NCI-H128 (cell line): Measurements from ENCODE around the gene GALR2.

Experiments
- DNase-seq: peaks from one replicate; lab custom pipeline; 2025; ENCODE audit not compliant: unreplicated experiment; lab: John Stamatoyannopoulos, UW

GALR2 gene

DNA sequence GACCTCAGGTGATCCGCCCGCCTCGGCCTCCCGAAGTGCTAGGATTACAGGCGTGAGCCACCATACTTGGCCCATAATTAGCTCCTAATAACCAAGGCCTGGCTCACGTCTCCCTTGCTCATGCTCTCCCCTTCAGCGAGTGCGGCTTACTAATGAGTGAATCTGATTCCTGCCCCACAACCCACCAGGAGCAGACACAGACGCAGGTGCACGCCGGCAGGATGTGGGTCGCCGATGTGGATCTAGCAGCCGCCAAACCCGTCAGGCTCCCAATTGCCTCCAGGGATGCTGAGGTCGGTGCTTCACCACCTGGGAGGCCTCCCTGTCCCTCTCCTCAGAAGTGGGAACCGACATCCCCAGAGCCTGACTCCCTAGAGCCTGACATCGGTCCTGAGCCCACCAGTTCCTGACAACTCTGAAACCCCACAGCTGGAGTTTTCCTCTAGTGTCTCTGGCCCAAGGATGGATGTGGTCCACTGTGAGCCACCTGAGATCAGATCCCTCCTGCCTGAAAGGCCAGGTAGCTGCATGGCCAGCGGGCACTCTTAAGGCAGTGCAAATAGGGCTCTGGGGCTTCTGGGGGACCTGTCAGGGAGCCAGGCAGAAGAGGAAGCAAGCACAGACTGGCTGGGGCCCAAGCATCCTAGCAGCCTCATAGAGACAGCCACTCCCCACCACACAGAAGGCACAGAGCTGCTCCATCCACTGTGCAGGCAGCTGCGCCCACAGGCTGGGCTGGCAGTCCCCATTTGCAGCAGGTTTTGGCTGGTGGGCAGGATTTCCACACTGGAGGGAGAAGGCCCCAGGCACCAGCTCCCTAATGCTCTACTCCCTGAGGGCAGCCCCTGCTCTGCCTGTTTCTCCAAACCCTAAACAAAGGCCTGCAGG, 18.2 kb downstream of the GALR2 start:
- no peak for DNase-seq

DNA sequence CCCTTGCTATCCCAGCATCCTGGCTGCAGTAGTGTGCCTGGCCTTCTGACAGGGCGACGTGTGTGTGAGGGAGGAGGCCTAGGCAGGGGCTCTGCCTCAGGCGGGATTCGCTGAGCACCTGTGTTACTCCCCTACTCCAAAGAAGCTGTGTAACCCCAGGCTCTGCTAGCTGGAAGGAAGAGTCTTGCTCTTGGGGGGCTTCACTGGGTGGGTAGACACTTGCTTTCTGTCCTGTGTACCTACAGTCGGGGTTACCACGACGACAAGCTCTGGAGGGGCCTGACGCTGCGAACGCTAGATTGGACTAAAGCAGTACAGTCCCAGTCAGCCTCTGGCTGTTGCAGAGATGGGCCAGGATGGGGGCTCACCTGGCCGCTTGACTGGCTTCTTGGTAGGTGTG, 19.5 kb downstream of the GALR2 start:
- DNase-seq: no peak

DNA sequence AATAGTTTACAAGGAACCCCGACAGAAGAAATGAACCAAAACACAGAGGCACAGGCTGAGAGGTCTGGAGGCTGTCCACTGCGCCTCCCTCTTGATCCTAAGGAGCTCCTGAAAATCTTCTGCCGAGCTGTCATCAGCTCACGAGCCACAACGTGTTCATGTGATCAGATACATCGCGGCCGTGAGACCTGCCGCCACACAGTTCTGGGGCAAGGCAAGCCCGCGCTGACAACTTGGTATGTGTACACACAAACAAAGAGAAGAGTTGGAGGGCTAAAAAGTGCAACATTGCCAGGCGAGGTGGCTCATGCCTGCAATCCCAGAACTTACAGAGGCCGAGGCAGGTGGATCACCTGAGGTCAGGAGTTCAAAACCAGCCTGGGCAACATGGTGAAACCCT, 21.4 kb downstream of the GALR2 start:
- DNase-seq: no peak

DNA sequence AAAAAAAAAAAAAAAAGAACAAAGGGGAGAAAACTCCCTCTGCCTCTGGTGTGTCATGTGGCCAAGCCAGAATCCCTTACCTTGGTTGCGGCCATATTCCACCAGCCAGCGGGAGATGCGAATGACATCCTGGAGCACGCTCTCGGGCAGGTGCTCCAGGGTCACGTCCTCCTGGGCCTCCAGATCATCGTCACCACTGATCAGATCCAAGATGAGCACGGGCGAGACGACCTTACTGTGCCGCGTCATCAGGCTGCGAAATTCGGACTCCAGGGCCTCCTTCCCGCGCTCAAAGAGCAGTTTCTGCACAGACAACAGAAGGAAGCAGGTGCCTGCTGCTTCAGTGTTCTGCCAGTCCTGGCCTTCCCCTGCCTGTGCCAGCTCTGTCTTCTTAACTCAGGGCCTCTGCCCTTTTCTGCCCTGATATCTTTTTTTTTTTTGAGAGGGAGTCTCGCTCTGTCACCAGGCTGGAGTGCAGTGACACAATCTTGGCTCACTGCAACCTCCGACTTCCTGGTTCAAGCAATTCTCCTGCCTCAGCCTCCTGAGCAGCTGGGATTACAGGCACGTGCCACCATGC, 23.2 kb downstream of the GALR2 start:
- DNase-seq: no peak

DNA sequence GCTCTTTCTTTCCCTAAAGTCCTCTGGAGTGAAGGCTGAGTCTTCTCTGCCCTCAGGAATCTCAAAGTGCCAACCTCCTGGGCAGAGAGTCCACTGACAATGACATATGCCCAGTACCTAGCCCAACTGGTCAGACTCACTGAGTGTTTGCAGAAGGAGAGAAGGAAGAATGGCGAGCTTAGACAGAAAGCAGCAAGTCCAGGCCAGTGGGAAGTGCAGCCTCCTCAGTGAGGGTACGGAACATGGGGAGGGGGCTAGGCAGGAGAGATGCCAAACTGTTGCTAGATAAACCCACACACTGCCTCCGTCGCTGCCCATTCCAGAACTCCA, 28.3 kb downstream of the GALR2 start:
- DNase-seq: no peak

DNA sequence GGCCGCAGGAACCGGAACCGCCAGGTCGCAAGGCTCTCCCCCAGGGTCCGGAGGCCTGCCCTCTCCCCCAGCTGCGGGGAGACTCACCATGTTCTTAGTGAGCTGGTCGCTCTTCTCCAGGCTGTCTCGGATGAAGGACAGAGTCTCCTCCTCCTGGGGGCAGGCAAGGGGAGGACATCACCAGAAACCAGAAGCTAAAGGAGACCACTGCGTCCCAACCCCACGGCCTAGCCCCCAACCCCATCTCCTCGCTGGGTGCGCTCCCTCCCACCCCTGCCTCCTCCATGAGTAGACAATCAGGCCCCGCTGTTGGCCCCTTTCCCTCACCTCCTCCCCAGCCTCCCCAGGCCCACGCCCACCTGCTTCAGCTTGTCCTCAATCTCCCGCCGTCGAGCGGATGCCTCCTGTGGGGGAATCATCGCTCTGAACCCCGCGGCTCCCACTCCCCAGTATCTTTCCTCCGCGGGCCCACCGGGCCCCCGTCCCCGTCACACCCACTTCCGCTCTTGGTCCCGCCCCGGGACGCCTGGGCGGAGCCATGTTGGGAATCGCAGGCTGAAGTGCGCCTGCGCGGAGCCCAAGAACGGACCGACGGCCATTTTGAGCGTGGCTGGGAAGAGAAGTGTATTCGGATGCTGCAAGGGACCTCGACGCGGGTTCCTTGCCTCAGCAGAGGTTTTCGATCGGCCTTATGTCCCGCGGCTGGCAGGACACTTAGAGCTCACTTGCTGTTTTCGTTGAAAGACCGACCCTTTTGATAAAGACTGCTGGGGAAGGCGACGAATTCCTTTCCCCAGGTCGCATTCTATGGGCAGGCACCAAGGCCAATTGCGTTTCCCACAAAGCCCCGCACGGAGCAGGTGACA, 28.9 kb downstream of the GALR2 start, which contains the start of gene EXOC7:
TSS of gene EXOC7 (minus strand) at position 514 of the 866 bp plus-strand sequence. CDS start at position 419, 95 bp downstream.
- peak; percentile 89 for DNase-seq

DNA sequence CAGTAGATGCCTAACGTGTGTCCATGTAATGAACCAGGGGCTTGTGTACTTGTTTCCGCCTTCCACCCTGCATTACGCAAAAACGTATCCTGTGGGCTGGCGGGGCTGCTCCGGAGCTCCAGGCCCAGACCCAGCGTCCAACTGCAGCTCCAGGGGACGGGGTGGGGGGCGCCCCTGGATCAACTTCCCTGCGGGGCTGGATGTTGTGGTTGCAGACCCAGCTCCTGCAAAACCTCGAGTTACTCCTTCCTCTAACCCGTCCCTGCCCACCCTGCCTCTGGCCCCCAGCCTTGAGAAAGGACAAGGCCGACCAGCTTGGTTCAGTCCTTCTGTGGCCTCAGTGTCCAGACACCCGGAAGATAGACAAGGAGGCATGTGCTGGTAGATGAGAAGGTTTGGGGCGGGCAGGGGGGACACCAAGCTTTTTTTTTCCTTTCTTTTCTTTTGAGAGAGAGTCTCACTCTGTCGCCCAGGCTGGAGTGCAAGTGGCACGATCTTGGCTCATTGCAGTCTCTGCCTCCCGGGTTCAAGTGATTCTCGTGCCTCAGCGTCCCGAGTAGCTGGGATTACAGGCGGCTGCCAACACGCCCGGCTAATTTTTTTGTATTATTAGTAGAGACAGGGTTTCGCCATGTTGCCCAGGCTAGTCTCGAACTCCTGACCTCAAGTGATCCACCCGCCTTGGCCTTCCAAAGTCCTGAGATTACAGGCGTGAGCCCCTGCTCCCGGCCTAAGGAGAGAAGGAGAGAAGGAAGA, 29.7 kb downstream of the GALR2 start:
- DNase-seq: no peak

DNA sequence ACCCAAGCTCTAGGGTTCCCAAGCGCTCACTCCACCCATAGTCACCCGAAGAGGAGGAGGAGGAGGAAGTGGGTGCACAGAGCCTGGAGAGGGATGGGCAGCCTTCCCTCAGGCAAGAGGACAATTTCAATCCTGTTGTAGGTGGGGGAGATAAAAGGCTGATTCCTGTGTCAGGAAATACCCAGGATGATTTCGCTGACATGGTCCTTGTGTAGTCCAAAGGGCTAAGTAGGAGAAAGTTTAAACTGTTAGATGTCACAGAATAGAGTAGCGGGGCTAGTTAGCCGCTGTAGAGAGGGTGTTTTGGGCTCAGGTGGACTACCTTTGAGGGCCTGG, 30.3 kb downstream of the GALR2 start:
- no peak for DNase-seq

DNA sequence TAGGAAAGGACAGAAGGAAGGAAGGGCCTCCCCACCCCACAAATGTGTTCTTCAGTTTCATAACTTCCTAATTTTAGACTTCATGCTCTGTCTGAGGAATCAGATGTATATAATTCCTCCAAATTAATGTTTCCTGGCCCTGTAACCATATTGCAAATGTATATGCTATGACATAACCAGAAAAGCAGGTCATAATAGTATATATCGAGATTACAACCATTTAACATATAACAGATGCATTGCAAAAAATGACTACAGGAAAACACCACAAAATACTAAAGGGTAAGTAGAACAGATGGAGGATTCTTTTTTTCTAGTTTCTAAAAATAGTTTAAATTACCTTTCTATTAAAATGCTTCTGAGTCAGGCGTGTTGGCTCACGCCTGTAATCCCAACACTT, 32.1 kb downstream of the GALR2 start:
- DNase-seq: no peak

DNA sequence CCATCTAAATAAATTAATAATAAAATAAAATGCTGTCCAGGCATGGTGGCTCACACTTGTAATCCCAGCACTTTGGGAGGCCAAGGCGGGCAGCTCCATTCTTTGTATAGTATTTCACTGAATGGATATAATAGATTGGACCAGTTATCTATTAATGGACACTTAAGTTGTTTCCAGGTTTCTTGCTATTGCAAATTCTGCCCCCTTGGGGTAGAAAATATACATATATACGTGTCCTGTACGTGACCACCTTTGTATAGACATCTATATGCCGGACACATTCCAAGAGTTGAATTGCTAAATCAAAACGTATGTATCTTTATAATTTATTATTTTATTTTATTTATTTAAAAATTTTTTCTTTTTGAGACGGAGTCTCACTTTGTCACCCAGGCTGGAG, 32.9 kb downstream of the GALR2 start:
- no peak for DNase-seq

DNA sequence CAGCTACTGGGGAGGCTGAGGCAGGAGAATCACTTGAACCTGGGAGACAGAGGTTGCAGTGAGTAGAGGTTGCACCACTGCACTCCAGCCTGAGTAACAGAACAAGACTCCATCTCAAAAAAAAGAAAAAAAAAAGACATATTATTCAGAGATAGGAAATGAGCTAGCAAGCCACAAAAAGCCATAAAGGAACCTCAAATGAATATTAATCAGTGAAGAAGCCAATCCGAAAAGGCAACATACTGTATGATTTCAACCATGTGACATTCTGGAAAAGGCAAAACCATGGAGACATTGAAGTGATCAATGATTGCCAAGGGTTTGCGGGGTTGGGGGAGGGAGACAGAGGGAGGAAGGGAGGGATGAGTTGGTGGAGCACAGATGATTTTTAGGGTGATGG, 37.4 kb downstream of the GALR2 start:
- no peak for DNase-seq

DNA sequence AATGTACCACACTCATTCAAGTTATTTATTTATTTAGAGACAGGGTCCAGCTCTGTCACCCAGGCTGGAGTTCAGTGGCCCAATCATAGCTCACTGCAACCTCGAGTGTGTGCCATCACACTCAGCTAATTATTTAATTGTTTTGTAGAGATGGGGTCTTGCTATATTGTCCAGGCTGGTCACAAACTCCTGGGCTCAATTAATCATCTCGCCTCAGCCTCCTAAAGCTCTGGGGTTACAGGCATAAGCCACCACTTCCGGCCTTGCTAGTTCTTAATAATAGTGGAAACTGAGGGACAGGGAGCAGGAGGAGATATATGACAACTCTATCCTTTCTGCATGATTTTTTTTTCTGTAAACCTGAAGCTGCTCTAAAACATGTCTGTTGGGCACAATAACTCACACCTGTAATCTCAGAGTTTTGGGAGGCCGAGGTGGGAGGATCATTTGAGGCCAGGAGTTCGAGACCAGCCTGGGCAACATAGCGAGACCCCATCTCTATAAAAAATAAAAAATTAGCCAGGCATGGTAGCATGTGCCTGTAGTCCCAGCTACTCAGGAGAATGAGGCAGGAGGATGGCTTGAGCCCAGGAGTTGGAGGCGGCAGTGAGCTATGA, 40.7 kb downstream of the GALR2 start:
- no peak for DNase-seq

DNA sequence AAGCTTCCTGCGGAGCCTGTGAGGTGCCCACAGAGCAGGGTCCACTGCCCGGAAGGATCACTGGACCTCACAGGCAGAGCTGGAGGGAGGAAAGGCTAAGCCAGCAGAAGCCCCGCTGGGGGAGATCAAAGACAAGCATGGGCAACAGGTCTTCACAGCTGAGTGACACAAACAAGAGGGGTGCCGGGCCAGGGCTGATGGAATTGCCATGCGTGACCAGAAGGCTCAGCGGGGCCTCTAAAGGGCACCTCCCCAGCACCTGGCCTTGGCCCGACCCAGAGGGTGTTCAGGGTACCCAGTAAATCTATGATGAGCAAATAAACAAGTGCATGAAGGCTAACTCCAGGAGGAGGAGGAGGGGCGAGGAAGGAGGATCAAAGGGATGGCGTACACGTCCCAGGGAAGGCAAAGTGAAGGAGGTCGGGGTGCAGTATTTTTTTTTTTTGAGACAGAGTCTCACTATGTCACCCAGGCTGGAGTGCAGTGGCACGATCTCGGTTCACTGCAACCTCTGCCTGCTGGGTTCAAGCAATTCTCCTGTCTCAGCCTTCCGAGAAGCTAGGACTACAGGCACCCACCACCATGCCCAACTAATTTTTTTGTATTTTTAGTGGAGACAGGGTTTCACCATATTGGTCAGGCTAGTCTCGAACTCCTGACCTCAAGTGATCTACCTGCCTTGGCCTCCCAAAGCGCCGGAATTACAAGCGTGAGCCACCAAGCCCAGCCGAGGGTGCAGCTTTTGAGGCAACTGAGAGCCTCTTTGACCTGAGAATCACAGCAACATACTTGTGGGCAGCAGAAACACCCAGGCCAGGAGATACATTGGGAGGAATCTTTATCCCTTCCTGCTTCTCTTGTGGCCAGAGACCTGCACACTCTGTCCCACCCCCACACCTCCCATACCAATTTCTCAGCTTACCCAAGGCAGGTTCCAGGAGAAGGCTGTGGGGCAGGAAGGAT, 45.1 kb downstream of the GALR2 start:
- no peak for DNase-seq

DNA sequence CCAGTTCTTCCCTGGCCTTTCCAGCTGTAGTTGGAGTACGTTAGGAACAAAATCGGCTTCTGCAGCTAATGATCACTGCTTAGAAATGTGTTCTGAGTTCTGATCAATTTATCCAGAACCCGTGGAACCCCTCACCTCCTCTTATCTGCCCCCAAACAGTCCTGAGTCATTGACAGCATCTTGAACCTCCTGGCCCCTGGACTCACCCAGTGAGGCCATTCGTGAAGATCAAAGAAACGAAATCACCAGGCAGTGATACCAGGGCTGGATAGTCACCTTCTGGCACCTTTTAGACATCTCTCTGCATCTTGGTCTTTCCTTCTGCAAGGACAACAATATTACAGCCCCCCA, 46.1 kb downstream of the GALR2 start:
- no peak for DNase-seq

DNA sequence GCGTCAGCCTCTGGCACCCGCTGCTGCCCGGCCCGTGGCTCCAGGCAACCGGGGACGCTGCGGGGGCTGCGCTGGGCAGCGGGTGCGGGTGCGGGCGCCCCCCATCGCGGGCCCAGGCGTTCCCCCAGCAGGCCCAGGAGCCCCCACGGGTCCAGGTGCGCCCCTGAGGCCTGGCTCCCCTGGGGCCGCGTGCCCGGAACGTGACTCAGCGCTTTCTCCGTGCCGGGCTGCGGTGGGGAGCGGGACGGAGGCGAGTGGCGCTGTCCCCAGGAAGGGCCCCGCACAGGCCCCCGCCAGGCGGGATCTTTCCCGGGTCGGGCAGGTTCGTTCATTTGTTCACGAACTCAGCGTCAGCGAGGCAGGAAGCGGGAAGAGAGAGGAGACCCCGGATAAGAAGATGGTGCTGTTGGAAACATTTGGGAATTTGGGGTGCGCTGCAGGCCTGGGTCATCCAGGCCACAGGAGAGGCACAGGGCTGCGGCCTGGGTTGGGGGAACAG, 47.4 kb downstream of the GALR2 start:
- no peak for DNase-seq

DNA sequence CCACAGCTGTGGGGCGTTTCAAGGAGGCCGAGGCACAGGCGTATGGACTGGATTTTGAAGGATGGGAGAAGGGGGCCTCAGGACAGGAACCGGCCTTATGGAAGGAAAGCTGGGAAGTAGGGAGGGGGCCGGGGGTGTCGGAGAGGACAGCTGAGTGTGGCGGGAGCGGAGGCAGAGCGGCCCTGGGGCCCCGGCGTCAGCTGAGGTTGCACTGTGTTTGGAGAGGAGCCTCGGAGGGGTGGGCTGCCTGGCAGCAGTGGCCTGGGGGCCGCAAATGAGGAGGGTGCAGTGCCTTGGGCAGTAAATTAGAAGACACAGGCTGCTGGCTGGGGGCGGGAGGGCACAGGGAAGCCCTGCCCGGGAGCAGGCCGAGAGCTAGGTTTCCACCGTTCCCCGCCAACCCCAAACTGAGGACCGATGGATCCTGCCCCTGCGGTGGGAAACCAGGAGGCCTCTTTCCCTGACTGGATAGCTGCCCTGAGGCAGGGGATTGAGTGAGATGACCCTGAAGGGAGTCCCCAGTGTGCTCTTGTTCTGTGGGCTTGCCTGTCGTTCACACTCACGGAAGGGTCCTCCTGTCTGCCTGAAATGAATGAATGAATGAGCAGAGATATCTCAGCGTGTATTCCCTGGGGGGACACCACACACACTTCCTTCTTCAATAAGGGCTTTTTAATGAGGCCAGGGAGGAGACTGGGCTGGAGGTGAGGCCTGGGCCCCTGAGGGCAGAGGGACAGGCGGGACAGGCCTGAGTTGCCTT, 48.0 kb downstream of the GALR2 start:
- no peak for DNase-seq

DNA sequence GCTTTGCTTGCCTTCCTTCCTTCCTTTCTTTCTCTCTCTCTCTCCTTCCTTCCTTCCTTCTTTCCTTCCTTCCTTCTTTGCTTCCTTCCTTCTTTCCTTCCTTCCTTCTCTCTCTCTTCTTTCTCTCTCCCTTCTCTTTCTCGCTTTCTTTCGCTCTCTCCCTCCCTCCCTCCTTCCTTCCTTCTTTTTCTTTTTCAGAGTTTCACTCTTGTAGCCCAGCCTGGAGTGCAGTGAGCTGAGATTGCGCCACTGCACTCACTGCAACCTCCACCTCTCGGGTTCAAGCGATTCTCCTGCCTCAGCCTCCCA, 48.6 kb downstream of the GALR2 start:
- no peak for DNase-seq

DNA sequence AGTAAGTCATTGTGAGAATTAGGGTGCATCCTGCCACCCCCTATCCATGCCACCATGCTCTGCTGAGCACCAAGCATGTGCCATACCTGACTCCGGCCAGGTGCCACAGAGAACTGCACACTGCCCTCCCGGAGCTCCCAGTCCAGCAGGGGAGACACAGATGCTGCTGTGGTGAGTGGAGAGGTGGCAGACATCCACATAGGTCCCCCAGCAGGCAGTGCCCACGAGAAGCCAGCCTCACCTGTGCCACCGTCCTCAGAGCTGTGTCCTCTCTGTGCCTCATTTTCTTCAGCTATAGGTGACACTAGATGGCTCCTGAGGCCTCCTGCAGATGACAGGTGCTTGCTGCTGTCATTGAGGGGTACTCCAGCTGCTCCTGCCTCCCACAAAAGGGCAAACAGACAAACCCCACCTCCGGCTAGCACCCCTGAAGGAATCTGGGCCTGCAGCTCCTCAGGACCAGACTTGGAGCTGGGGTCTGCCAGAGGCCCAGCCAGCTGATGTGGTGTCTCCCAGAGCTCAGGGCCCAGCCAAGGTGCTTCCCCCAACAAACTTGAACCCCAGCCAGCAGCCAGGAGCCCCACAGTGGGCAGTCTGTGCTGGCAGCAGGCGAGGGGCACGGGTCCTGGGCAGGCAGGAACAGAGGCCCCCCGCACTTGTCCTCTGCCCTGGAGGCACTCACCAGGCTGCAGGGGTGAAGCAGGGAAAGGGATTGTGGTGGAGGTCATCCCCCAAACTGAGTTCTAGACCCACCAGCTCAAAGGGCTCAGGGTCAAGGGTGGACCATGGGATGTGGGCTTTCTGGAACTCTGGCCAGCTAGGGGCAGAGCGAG, 49.4 kb downstream of the GALR2 start:
- no peak for DNase-seq
